Measurements from ENCODE around the gene GRID2.

GRID2 gene

GRCh38 chr4:92303621-92304027 lies at the start of gene GRID2:
TSS of gene GRID2 (plus strand) at chr4:92303966.
- no peak for TF ChIP-seq CTCF (IDR thresholded peaks at IDR 0.05; ENCODE audit: low read depth, low read length)
- DNase-seq (ENCODE audit: extremely low read depth, low read depth): no peak

- DNase-seq (ENCODE audit: extremely low read depth, low read depth): no peak
- TF ChIP-seq CTCF (IDR thresholded peaks at IDR 0.05; ENCODE audit: low read depth, low read length): no peak
These were observed 49.6 kb upstream of the GRID2 start for GRCh38 chr4:92253986-92254671.

- no peak for DNase-seq (ENCODE audit: extremely low read depth, low read depth)
- TF ChIP-seq CTCF (IDR thresholded peaks at IDR 0.05; ENCODE audit: low read depth, low read length): no peak
These were observed 48.9 kb upstream of the GRID2 start for GRCh38 chr4:92254767-92255442.

GRCh38 chr4:92255920-92256244 lies 47.9 kb upstream of the GRID2 start:
- TF ChIP-seq CTCF (IDR thresholded peaks at IDR 0.05; ENCODE audit: low read depth, low read length): no peak
- DNase-seq (ENCODE audit: extremely low read depth, low read depth): no peak

- no peak for TF ChIP-seq CTCF (IDR thresholded peaks at IDR 0.05; ENCODE audit: low read depth, low read length)
- DNase-seq (ENCODE audit: extremely low read depth, low read depth): no peak
These were observed 45.6 kb upstream of the GRID2 start for GRCh38 chr4:92257931-92258857.

- TF ChIP-seq CTCF (IDR thresholded peaks at IDR 0.05; ENCODE audit: low read depth, low read length): no peak
- no peak for DNase-seq (ENCODE audit: extremely low read depth, low read depth)
These were observed 42.5 kb upstream of the GRID2 start for GRCh38 chr4:92261256-92261655.

- no peak for DNase-seq (ENCODE audit: extremely low read depth, low read depth)
- TF ChIP-seq CTCF (IDR thresholded peaks at IDR 0.05; ENCODE audit: low read depth, low read length): no peak
These were observed 41.4 kb upstream of the GRID2 start for GRCh38 chr4:92262371-92262770.

Measured in AG09319 (cell line).